GM12873 (cell line): Measurements from ENCODE around the gene RPL27A.

ENCODE experiments used
- CTCF ChIP-seq: IDR thresholded peaks from 2 replicates; pipeline ENCODE4 v1.5.1; 2012; ENCODE audit warnings: low read depth, mild to moderate bottlenecking, moderate library complexity, low read length, control low read depth; ENCODE audit not compliant: insufficient read depth; ENCODE audit errors: missing control alignments

The RPL27A gene

GRCh38 chr11:8676458-8676857 is 6.1 kb upstream of the RPL27A start:
- TF ChIP-seq CTCF: no peak

- TF ChIP-seq CTCF: no peak
Measured at GRCh38 chr11:8679006-8679405, 3.6 kb upstream of the RPL27A start.

DNA sequence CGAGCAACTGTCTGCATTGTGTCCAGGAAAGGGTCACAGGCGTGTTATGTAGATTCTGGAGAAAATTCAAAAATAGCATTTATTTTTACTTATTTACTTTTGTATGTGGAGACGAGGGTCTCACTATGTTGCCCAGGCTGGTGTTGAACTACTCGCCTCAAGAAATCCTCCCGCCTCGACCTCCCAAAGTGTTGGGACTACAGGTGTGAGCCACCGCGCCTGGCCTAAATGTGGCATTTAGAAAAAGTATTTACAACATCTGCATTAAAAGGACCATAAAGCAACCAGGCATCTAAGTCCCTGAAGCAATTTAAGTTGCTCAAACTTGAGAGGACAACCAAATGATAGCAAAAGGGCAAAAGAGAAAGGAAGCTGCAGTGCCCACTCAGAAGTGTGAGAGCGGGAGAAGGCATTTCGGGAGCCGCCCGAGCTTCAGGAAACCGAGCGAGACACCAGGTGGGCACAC is 722 bp upstream of the RPL27A start:
- TF ChIP-seq CTCF: no peak

DNA sequence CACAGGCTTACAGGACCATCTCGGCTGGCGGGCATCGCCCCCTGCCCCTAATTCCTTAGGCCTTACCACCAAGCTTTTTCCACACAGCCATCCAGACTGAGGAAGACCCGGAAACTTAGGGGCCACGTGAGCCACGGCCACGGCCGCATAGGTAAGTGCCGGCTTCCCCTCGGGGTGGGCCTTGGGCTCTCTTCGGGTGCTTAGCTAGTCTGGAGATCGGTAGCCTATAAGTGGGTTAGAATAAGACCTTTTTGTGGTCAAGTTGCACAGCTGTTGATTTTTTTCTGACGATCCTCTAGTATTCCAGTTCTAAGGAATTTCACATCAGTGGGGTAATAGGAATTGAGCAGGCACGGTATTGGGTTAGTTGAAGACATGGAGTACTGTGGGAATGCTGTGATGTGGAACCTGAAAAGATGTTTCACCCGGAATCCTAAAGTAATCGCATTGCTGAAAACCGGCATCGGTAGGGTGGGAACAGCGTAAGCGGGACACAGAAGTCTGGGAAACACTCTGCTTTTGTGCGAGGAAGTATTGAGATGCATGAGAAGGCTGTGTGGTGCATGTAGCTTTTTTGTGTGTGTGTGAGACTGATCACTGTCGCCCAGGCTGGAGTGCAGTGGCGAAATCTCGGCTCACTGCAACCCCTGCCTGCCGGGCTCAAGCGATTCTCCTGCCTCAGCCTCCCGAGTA is 669 bp downstream of the RPL27A start:
- TF ChIP-seq CTCF: no peak

- TF ChIP-seq CTCF: no peak
Measured at GRCh38 chr11:8684600-8685290, 2.2 kb downstream of the RPL27A start.

DNA sequence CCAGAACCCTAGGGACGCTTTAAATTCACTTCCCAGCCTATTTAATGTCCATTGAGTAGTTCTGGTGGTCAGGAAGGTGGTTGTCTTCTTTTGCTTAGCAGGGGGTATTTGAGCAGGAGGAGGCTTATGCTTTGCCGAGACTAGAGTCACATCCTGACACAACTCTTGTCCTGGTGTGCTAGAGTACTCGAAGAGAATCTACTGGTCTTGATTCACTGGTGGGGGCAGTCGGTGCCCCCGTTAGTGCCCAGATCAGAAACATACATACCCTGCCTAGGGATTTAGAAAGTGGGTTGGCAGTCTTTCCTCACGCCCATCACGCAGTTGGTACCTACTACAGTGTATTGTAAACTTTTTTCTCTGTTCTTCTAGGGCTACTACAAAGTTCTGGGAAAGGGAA is 2.7 kb downstream of the RPL27A start:
- no peak for TF ChIP-seq CTCF

GRCh38 chr11:8685820-8686219 is 3.2 kb downstream of the RPL27A start:
- TF ChIP-seq CTCF: no peak
